NCI-H2227 (cell line): Measurements from ENCODE around the gene SEMA7A.

Experiments
- DNase-seq: peaks from one replicate; lab custom pipeline; 2025; ENCODE audit not compliant: unreplicated experiment; lab: John Stamatoyannopoulos, UW

Gene SEMA7A

DNA sequence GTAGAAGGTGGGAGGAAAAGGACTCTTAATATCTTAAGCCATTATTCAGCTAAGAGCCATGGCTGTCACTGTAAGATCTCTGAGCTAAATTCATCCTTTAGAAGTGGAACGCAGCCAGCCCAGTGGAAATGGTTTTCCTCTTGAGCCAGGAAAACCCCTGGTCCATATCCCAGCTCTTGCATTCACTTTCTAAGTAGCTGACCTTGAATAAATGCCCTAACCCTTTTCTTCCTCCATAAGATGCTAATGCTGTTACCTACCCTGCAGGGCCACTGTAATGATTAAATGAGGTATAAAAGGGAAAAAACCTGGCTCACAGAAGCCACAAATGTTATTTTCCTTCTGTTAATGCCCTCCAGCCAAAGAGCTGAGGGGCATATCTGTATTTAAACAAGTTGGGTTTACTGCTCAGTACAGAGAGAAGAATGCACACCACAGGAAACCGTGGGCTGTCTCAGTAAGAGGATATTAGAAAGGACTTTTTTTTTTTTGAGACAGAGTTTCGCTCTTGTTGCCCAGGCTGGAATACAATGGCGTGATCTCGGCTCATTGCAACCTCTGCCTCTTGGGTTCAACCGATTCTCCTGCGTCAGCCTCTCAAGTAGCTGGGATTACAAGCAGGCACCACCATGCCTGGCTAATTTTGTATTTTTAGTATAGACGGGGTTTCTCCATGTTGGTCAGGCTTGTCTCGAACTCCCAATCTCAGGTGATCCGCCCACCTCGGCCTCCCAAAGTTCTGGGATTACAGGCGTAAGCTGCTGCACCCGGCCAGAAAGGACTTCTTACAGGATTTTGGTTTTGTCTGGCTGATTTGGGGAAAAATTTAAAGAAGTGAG lies 20.4 kb upstream of the SEMA7A start:
- no peak for DNase-seq

DNA sequence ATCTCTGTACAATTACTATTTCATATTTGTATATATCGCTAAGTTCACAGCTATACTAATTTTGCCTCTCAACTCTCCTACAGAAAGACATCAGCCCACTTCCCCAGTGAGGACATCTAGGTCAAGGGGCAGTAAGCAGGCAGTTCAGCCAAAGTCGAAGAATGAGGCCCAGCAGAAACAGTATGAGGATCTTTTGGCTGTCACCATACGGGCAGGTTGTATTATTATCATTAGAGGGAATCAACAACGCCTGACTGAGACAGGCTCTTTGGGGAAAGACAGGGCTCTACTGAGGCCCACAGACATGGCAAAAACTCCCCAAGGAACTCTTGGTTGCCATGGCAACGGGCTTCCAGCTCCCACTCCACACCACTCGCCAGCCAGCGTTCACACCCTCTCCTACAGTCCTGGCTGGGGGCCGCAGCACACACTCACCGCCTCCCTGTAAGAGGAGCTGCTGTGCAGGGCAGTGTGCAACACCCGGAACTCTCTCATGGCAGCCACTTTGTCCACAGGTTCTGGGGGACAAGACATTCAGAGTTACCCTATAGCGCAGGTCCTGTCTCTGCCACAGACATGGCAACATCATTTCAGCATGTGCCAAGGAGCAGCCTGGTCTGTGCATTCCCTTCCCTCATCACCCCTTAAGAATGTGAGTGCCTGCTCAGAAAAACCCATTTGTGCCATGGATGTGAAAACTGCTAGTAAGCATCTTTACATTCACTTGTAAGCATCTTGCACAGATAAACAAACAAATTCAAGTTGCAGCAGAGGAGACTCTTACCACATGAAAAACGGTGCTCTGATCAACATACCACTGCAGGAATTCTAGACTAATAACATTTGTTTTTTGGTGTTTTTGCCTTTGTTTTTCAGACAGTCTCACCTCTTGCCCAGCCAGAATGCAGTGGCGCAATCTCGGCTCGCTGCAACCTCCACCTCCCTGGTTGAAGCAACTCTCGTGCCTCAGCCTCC lies 18.4 kb upstream of the SEMA7A start:
- DNase-seq: peak; percentile 68

DNA sequence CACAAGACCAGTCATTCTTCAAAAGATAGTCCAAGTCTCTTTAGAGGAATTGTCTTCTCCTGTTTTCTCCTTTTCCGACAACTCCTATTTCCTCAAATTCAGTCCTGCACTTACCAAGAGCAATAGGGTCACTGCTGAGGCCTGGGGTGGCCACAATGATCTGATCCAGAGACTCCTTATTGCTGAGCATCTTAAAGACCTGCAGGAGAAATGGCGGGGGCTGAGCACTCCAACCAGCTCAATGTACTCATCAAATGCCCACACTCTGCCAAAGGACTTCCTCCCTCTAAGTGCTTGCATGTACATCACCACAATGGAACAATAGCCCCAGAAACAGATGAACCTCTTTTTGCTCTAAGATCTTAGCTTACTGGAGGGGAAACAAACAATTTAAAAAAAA lies 17.6 kb upstream of the SEMA7A start:
- no peak for DNase-seq

DNA sequence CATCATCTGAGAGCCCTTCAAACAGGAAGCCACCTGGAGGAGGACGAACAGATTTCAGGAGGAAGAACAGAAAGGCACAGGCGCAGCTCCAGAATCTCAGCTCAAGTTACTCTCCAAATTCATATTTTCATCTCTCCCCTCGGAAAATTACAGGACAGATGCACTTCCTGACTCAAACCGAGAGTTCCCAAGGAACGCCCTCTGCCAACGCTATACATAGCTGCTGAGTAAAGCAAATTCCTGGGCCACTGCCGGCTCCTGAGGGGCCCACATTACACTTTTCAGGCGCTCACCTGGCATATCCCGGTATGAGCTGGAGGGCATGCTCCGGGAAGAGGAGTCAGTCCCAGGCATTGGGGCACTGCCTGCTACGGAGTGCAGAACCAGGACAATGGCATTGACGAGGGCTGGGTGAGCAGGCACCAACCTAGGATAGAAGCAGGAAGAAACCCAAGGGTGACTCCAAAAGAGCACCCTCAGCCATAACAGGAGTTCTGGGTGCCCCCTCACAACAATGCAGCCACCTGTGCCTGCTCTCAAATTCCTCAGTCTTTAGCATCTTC lies 16.0 kb upstream of the SEMA7A start:
- no peak for DNase-seq

DNA sequence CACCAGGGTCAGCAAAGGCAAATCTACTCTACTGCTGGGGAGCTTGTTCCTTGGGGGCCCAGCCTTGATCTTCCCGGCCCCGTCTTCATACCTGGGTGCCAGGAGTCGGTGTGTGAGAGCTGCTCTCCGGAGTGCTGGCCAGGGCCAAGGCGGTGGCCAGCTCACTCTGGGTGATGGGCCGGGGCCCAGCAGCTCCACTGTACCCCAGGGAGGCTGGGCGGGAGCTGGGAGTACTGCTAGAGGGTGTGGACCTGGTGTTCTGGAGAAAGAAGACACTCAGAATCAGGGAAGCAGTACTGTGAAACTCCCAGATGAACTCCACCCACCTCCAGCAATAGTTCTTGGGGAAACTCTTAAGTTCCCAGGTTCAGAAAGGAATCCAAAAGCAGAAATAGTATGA lies 15.3 kb upstream of the SEMA7A start:
- DNase-seq: no peak

DNA sequence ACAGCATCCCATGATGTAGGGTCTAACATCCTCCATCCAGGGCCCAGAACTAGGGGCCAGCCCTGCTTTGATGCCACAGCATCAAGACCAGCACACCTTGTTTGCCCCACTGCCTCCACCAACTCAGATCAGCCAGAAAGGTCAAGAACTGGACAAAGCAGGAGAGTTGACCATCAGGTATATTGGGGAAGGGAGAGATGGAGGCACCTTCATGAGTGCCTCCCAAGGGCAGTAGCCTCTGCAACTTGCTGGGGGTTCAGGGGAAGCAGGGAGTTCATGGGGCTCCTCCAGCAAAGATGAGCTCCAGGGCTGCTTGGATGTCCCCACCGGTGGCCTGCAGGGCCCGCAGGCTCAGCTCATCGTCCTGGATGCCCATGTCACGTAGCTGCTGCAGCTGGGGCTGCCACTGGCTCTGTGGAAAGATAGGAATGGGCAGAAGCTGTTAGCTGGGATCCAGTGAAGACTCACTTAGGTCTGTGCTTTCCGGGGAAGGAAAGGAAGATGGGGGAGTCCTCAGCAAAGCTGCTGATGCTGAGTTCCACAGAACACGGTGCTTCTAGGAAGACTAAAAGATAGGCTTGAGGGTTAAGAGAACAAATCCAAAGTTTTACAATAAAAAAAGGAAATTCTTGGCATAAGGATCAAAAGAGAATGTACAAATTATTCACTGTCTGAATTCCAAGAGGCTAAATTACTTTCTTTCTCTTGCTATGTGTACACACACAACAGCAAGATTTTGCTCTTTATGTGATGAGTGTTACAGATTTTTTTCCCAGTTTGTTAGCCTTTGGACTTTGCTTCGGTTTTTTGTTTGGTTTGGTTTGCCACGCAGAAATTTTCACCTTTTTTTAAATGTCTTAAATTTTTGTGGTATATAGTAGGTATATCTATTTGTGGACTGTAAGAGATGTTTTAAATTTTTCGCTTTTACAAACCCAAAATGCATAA lies 12.3 kb upstream of the SEMA7A start:
- no peak for DNase-seq

DNA sequence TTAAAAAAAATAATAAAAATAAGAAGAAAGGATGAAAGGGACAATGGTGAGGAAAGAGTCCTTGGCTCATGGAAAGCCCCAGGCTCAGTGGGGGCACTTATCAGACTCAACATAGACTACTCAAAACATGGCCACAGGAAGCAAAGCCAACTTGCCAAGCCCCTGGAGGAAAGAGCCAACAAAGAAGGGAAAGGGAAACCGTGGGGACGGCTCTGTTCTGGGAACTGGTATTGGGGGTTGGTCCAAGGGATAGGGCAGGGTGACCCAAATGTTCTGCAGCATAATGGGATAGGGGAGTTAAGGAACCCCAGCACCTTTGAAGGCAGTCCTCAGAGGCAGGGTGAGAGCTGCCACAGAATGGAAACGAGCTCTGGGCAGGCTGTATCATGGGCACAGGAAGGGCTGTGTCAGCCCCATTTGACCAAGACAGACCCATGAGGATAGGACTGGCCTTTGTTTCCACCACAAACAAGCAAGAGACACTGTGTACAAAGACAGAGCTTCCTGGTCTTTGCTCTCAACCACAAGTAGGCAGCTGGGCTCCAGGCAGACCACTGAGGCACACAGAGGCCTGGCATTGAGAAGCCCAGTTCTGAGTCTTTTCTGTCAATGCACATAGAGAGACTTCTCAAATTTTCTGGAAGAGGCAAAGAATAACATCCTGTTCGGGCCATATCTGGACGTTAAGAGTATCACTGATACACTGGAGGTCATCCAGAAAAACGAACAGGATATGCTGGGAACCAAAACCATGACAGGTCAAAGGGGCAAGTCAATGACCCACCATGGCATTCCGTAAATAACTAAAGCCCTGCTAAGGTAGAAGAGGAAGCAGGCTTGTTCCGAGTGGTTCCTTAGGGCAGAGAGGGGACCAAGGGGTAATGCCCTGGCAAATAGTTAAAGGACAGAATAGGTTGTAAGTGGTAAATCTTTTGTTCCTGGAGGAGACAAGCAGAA lies 10.6 kb upstream of the SEMA7A start:
- DNase-seq: no peak

DNA sequence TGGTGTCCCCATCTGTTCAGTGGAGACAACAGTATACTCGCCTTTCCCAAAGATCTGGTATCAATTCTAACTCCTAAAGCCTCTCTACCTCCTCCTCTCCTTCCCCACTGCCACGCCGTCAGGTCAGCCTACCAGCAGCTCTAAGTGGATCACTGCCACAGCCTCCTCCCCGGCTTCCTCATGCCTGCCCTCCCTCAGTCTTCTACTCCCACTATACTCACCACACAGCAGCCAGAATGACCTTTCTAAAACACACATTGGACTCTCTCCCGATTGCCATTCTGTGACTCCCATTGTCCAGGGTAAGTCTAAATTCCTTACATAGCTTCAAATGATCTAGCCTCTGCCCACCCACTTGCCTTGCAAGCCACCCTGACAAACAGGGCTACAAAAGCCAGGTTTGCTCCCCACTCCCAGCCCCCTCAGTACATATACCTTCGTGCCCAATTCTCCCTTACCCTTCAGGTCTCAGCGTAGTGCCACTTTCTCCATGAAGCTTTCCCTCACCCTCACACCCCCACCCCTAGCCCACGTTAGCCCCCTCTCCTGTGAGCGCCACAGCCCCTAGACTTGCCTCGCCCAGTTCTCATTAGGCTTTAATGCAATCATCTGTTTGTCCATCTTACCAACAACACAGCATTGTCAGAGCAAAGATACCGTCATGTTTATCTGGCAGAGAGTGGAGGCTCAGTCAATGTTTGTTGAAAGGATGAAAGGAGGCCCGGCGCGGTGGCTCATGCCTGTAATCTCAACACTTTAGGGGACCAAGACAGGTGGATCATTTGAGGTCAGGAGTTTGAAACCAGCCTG lies 9.5 kb upstream of the SEMA7A start:
- no peak for DNase-seq

DNA sequence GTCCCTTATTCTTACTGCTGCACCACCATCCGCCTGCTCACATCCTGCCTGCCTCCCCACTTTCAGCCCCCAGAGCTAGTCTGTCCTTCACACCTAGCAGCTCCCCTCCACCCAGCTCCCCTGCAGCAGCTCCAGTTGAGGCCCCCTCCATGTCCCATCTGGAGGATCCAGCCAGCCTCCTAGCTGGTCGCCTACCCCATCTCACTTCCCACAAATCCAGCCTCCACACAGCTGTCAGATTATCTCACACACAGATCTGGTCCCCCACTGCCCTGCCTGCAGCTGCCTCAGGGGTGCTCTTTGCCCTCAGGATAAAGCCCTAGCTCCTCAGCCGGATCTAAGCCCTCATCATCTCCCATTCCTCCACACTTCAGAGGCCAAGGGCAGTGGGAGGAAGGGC lies 8.8 kb upstream of the SEMA7A start:
- DNase-seq: no peak

DNA sequence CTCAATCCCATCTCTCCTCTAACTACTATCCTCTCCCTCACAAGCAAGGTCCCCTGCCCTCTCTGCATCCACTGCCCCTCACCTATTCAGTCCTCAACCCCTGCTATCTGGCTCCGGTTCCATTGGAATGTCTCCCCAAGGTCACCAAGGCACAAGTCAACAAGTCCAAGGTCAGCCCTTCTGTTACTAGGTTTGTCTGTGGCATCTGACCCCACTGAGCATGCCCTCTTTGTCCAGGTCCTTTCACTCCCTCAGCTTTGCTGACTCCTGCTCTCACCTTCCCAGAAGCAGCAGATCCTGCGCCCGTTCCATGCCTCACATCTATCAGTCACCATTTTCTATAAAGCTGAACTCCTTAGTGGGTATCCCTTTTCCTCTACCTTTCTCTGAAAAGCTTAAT lies 8.3 kb upstream of the SEMA7A start:
- DNase-seq: no peak

DNA sequence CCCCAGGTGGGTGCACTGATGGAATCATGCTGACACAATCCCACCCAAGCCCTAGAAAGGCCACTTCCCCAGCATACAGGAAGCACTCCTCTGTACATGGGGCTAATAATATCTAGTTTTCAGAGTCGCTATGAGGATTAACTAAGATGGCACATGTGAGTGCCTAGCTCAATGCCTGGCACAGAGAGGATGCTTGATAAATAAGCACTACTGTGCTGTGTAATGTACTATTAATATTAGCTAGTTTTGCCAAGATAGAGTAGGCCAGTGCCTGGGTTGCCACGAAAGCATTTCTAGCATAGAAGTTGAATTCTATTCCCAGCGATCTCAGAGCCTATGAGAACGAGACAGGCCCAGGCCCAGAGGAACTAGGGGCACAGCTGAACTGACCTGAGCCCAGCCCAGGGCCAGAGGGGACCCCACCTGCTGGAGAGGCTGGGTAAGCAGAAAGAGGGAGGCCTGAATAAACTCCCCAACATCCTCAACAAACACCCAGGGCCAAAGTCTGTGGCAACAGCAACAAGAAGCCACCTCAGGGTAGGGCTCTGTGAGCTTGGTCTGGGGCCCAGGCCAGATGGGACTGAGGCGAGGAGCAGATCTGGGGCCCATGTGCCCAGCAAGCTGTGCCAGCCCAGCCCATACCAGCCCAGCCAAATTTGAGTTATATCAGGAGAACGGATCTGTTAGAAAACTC lies 7.6 kb upstream of the SEMA7A start:
- no peak for DNase-seq

DNA sequence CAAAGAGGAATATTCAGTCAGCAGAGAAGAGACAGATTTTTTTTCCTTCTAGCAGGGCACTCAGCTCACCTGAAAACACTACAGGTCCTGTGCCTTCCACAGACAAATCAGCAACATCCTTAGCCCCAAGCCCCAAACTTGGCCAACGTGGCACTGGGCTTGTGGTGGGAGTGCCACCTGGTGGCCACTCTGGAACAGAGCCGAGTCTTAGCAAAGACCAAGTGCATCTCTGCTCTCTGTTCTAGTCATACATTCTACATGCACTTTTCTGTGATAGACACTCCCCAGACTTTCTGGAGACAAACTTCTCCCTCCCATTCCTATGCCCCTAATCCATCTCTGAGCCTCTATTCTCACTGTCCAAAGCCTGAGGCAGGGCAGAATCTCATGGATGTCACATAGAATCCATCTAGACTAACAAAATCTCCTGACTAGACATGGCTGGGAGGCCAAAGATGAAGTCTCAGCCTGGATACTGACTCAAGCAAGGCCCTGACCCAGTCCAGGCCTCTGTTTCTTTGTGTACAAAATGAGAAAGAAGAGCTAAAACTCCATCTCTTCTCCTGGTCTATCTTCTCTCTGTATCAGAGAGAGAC lies 5.1 kb upstream of the SEMA7A start:
- DNase-seq: peak; percentile 71

DNA sequence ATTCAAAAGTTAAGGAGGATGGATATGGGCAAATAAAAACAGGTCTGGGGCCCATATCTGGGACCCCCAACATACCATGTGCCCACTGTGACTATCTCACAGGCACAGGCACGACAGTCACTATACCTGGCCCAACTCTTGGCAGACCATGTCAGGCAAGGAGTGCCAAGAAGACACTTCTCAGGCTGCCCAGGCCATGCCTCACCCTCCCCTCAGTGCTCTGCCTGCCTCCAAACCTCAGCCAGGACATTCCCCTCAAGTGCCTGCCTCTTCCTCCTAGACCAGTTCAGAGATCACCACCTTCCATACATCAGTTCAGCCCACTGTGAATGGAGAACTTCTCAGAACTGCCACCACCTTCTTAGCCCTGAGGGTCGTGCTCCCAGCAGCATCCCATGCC lies 4.4 kb upstream of the SEMA7A start:
- no peak for DNase-seq

DNA sequence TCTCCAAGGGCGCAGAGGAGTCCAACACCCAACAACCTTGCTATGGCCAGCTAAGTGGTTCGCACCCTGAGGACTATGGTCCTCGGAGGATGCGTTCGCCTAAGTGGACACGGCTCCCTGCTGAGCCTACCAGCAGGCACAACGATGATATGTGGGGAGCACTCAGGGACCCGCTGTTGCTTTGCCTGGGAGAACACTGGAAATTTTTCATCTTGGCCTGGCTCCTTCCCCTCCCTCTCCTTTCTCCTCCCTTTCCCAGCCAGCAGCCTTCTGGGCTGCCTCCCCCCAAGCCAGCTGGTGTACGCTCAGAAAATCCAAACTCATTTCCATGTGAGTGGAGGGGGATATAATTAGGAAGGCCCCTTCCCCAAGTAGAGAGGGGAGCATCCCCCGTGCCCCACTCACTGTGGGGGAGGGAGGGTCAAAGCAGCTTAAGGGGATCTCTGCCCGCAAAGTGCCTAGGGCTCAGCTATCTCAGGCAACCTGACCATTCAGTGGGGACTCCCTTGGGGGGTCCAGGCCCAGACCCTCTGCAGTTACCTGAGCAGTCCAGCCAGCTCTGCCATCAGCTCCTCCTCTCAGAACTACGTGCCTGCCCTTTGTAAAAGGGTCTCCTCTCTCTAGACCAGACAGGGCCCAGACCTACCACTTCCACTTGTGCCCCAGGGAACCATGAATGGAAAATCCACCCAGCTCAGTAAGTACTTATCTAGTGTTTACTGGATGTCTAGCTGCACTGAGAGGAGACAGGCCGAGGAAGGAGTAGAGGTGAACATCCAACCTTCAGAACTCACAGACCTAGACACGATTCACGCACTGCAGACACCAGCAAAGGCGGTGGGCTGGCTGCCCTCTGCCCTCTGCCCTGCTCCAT lies 742 bp upstream of the SEMA7A start:
- peak; percentile 1 for DNase-seq

DNA sequence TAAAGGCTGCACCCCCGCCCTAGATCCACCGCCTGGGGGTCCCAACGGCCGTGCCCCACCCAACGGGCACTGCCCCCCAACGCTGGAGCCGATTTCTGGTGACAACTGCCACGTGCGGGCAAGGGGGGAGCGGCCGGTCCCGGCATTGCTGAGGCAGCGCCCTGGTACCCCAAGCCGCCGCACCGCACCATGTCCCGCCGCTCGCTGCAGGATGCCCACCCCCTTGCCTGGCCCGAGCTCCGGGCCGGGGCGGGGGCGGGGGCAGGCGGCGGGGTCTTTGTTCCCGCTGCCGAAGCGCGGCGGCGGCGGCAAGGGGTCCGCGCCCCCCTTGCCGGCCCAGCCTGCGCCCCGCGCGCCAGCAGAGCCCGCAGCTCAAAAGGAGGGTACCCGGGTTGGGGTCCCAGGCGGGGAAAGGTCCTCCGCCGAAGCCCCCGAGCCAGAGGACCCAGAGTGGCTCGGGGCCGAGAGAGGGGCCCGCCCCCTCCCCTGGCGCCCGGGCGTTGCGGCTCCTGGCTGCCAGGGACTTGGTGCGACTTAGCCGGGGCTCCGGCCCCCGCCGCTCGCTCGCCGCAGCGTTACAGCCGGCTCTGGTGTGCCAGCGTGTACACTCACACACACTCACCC lies 678 bp downstream of the SEMA7A start:
- DNase-seq: peak; percentile 55

DNA sequence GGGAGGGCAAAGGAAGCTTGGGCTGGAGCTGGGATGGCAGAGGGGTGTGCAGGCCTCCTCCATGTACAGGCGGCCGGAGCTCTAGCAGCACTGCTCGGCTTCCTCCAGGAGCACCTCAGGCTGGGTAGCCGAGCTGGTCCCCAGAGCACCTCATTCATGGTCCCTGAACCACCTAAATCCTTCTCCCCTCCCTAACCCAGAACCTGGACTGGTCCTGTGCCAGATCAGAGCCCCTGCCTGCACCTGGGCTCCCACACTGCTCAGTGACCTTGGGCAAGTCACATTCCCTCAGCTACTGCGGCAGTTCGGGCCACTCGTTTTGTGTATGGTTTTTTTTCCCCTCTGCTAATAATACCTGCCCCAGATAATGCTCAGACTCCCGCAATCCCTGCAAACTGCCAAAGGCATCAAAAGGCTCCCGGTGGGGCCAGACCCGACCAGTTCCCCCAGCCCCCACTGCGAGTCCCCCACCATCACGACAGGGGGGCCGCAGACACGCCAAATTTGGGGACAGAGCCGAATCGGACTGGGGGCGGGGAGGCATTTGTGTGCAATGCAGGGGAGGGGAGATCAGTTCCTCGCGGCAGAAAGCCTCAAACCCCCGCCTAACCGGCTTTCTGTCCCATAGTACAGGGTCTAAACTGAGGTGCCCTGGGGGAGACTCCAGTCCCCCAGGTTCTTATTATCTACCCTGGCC lies 1.3 kb downstream of the SEMA7A start:
- DNase-seq: no peak
